CD4-positive, alpha-beta T cell treated with Interleukin-2 at 100 ng/mL for 4 hours (primary cell): ENCODE measurements around the gene TDP2.

ENCODE experiments used
- DNase-seq: peaks from one replicate; pipeline ENCODE4 v3.0.0-alpha.2; 2020; ENCODE audit warnings: low spot score

TDP2 gene, protein sequence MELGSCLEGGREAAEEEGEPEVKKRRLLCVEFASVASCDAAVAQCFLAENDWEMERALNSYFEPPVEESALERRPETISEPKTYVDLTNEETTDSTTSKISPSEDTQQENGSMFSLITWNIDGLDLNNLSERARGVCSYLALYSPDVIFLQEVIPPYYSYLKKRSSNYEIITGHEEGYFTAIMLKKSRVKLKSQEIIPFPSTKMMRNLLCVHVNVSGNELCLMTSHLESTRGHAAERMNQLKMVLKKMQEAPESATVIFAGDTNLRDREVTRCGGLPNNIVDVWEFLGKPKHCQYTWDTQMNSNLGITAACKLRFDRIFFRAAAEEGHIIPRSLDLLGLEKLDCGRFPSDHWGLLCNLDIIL

DNA sequence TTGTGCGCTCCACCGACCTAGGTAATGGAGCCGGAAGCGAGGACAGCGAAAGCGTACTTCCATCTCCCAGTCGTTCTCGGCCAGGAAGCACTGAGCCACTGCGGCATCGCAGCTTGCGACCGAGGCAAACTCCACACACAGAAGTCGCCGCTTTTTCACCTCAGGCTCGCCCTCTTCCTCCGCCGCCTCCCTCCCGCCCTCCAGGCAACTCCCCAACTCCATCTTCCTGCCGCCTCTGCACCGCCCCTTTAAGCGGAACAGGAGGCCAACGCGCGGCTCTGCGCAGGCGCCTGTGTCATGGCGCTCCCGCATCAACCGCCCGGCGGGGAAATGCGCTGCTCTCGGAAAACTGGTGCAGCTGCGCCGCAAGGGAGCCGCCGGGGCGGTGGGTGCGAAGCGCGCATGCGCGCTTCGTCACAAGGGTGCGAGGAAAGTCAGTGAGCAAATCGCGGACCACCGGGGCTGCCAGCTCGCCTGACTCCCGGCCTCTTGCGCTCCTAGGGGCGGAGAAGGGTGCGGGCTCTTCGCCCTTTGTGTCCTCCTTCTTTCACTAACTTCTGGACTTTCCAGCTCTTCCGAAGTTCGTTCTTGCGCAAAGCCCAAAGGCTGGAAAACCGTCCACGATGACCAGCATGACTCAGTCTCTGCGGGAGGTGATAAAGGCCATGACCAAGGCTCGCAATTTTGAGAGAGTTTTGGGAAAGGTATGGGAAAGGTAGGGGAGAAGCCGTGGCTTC lies at the start of gene TDP2, which contains the start of gene ACOT13:
TDP2 (minus strand) TSS at position 259 of the 737 bp plus-strand sequence; CDS start at position 222, 37 bp downstream.
ACOT13 (plus strand) TSS at position 437 of the 737 bp plus-strand sequence; CDS start at position 624, 187 bp downstream.
- DNase-seq: peak; percentile 97

DNA sequence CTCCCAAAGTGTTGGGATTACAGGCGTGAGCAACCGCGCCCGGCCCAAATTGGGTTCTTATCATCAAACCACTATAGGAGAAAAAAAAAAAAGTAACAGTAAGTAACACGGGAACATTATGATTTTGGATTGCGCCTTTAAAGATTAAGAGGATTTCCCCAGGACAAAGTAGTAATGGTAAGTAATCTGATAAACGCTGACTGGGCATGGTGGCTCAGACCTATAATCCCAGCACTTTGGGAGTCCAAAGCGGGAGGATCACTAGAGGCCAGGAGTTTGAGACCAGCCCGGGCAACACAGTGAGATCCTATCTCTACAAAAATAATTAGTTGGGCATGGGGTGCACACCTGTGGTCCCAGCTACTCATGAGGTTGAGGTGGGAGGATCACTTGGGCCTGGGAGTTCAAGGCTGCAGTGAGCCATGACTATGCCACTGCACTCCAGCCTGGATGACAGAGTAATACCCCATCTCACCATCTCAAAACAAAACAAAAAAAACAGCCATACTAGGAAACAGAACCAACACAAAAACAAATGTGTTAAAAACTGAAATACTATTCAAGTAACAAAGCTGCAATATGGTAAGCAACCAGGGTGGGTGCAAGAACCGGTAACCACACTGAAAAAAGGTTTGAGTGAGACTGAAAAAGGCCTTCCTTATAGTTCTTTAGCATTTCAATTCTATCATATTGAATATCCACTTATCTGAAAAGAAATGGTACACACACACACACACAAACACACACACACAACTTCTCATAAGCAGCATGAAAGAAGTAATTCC lies 44.0 kb upstream of the TDP2 start:
- no peak for DNase-seq

DNA sequence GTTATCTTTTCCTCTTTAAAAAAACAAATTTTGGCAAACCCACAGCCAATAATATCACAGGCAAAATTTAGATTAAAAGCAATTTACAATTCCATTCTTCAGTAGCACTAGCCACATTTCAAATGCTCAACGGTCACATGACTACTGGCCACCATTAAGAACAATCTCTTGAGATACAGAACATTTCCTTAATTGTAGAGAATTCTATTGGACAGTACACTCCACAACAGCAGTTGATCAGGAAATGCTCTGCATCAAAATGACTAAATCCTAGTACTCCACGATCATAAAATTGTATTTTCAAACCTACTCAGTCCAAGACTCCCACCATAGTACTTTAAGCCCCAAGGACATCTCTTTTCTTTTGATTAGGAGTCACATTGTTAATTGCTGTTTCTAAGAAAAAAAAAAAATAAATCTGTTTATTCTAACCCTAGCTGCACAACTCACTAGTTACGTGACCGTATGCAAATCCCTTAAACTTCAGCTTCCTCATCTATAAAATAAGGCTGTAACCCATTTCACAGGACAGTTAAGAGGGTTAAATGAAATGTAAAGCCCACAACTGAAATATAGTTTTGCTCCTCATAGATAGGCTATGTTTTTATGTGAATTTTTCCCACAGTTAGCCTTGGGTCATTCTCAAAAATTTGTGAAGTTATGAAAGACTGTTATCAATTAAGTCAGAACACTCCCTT lies 42.5 kb upstream of the TDP2 start:
- DNase-seq: no peak

DNA sequence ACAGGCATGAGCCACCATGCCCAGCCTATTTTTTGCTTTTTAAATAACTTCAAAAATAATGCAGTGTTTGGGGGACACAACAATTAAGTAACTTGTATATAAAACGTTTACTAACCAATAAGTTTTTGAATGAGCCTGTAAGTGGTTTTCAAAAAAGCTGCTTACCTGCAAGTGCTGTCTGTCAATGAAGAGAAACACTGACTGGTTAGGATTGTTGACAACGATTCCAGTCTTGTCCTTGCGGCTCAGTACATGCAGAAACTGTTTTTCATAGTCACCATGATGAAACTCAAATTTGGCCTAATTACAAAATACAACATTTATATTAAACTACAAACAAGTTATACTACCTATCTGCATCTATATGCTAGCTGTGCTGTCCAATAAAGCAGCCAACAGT lies 41.9 kb upstream of the TDP2 start:
- DNase-seq: no peak

DNA sequence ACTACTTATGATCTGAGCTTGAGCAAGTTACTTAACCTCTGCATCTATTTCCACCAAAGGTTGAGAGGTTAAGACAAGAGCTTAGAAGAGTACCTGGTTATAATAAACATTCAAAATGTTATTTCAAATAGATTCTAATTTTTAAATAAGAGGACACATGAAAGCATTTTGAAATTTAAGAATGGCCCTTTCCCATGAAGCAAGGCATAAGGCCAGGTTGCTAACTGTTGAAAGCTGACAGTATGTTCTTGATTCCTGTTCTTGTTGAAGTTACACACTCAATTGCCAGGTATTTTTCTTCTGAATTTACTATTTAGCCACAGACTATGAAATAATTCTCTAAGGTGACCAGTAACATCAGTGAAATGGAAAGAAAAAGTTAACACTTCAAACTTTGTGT lies 37.8 kb upstream of the TDP2 start:
- no peak for DNase-seq

DNA sequence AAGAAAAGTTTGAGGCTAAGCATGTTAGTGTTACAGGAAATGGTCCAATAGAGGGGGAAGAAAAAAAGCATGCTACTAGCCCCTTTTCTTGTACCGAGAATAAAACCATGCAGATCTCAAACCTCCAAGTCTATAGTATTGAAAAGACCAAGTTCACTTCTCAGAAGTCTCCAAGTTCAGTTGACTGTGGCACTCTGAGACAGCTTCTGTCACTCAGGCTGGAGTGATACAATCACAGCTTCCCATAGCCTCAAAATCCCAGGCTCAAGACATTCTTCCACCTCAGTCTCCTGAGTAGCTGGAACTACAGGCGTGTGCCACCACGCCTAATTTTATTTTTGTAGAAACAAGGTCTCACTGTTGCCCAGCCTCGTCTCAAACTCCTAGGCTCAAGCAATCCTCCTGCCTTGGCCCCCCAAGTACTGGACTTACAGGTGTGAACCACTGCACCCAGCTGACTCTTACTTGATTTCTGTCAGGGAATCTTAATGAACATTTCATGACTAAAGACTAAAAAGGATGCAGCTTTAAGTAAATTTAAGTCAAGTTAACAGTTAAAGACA lies 36.1 kb upstream of the TDP2 start:
- no peak for DNase-seq

DNA sequence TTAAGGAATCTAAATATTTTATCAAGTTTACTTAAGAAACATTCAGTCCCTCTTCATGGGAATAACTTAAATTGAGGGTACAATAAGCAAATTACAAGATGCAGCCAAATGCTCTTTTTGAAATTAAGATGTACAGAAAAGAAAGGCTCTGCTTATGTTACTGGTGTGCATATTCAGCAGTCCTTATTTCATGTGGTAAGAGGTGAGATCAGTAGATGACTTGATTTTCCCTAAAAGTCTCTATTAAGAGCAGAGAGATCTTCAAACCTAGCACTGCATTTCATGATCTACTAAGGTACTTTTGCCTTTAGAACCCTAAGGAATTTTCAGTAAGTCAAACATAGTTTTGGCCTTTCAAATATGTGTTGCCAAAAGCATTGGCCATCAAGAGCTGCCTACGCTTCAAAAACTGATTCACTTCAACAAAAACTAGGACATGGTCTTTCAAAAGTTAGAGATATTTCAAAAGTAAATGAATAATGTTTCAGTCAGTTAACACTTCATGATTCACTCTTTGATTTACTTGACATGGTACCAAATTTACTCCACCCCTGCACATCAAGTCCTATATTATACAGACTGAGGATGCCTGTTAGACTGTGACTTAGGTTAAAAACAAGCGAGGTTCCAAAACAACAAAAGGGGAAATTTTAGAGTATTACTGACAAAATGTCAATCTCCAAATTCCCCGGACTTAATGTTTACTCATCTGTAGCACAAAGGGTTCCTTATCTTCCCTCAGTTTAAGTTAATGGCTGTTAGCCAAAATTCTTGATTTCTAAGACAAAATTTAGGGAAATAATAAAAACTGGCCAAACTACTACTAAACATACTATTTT lies 33.0 kb upstream of the TDP2 start:
- no peak for DNase-seq

DNA sequence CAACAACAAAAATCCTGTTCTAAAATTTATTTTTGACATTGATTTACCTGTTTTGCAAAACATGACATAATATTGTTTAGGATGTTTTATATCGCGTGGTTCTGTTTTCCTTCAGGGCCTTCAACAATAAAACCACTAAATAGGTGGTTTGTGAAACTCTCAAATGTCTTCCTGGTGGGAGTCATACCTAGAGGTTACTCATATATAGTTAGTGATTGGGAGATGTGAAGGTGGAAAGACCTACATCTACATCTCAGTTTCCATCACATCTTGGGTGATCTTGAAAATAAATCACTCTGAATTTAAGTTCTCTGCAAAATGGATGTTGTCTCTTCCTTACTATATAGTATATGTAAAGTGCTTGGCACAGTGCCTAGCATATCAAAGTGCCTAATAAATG lies 29.4 kb upstream of the TDP2 start:
- no peak for DNase-seq

DNA sequence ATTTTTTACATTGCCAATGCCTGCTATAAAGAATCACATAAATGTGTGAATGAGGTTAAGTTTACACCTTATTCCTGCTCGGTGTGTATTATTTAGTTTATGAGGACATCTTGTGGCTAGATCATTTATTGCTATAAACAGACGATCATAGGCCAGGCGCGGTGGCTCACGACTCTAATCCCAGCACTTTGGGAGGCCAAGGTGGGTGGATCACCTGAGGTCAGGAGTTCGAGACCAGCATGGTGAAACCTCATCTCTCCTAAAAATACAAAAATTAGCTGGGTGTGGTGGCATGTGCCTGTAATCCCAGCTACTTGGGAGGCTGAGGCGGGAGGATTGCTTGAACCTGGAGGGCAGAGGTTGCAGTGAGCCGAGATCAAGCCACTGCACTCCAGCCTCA lies 28.9 kb upstream of the TDP2 start:
- DNase-seq: peak; percentile 64

DNA sequence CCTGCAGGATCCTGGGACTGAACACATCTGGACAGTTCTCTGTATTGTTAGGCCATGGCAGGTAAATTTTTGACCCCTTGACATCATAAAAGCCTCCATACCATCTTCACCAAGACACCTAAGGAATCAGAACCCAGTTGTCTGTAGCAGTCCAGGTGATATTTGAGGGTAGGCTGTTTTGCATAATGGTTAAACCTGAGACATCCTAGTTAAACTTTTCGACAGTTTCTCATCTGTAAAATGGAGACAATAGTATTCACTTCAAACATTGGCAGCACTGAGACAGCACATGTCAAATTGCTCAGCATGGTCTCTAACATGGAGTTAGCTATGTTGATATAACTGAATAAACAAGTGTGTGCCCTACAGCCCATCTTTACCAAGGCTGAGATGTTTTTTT lies 27.5 kb upstream of the TDP2 start:
- DNase-seq: no peak

DNA sequence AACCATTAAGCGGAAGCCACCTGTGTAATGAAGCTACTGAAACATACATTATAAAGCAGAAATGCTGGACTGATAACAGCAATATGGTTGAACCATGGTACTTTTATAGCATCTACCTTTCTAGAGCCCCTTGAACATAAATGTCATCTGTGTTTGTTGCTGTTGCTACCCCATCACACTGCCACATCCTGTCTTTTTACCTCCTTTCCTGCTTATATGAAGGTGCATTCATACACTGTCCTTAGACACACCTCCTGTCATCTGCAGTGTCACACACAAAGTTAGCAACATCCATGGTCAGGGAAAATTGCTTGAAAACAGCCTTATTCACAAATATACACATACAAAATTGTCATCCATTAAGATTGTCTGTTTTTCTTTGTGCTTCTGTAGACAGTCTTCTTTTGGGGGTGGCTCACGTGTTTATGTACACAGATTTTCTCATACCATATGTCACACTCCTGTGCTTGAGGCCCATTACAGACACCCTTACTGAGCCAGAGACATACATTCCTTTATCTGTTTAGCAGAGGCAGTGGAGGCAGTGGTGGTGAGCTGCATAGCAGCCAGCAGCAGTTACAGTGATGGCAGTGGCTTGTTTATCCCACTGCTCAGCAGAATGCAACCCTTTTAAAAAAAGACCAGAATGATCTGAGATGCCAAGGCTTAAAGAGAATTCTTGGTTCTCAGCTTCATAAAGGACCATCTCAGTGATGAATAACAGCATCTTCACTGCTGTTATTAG lies 26.3 kb upstream of the TDP2 start:
- no peak for DNase-seq

DNA sequence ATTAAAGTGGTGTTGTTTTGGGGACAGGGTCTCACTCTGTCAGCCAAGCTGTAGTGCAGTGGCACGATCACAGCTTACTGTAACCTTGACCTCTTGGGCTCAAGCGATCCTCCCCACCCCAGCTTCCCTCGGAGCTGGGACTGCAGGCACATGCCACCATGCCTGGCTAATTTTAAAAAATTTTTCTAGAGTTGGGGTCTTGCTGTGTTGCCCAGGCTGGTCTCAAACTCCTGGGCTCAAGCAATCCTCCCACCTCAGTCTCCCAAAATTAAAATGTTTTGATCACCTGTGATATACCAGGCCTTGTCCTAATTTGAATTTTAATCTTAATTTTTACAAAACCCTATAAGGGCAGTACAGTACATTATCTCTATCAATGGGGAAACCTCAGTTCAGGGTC lies 25.7 kb upstream of the TDP2 start:
- DNase-seq: no peak

DNA sequence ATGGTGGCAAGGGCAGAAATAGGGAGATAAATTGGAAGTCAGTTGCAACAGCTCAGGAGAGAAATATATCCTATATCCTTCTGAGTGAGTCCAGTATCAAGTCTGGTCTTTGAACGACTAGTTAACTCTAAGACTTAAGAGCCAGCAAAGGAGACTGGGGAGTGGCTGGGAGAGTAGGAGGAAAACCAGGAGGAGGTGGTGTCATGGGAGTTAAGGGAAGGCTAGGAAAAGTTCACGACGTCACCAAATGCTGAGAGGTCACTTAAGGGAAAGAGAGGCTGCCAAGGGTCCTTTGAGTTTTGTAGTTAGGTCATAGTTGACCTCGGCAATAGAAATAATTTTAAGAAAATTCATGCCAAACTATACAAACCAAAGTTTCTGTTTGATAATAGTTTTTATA lies 25.3 kb upstream of the TDP2 start:
- DNase-seq: no peak

DNA sequence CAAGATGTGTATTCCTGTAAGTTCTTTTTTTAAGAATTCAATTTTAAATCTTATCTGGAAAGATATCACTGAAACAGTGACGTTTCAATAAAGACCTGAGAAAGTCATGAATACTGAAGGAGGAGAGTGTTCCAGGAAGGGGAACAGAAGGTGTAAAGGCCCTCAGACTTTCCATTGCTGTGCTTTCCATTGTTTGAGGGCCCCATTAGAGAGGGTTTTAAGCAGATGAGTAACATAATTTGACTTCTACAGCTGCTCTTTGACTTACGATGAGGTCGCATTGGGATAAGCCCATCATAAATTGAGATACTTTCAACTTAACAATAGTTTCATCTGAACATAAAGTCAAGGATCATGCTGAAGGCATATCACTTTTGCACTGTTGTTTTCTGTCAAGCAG lies 24.9 kb upstream of the TDP2 start:
- no peak for DNase-seq

DNA sequence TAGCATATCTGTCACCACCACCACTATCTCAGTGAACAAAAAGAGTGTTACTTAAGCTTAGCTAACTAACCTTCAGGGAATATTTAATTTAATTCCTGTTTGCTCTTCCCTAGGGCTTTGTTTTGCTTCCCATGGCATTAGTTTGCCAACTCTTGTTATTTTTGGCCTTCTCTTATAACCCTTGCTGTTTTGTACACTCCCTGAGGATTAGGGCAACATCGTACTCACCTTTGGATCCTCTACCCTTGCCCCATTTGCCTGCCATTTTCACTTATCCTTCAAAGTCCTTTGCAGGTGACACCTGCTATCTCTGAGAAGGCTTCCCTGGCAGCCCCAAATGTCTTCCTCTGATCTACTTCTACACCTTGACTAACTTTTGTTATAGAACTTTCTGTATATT lies 23.9 kb upstream of the TDP2 start:
- no peak for DNase-seq

DNA sequence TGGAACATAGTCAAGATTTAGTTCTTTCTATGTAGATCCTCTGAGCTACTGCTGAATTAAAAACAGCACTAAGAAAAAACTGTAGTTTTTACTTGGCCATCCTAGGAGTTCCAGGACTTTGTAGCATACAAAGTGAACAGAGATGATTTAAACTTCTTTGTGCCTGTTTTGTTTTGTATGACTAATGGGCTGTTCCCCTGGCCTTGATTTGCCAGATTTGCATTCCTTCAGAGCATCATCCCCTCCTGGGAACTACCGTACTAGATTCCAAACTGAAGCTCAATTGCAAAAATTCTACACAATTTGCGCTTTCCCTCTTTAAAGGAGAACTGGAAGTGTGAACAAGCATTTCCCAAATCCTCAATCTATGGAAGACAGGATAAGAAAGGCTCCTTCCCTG lies 23.3 kb upstream of the TDP2 start:
- DNase-seq: no peak

DNA sequence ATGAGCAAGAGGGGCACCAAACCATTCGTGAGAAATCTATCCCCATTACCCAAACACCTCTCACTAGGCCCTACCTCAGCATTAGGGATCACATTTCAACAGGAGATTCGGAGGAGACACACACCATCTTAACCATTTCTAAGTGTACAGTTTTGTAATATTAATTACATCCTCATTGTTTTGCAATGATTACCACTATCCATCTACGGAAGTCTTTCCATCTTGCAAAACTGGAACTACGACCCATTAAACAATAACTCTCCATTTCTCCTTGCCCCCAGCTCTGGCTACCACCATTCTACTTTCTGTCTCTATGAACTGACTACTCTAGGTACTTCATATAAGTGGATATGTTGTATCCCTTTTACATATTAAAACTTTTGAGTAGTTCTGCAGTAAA lies 20.2 kb upstream of the TDP2 start:
- no peak for DNase-seq

DNA sequence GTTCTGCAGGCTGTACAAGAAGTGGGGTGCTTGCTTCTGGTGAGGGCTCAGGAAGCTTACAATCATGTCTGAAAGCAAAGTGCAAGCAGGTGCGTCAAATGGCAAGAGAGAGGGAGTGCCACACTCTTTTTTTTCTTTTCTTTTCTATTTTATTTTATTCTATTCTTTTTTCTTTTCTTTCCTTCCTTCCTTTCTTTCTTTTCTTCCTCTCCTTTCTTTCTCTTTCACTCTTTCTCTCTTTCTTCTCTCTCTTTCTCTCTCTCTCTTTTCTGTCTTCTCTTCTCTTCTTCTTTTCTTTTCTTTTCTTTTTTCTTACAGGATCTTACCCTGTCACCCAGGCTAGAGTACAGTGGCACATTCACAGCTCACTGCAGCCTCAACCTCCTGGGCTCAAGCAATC lies 19.7 kb upstream of the TDP2 start:
- DNase-seq: no peak

DNA sequence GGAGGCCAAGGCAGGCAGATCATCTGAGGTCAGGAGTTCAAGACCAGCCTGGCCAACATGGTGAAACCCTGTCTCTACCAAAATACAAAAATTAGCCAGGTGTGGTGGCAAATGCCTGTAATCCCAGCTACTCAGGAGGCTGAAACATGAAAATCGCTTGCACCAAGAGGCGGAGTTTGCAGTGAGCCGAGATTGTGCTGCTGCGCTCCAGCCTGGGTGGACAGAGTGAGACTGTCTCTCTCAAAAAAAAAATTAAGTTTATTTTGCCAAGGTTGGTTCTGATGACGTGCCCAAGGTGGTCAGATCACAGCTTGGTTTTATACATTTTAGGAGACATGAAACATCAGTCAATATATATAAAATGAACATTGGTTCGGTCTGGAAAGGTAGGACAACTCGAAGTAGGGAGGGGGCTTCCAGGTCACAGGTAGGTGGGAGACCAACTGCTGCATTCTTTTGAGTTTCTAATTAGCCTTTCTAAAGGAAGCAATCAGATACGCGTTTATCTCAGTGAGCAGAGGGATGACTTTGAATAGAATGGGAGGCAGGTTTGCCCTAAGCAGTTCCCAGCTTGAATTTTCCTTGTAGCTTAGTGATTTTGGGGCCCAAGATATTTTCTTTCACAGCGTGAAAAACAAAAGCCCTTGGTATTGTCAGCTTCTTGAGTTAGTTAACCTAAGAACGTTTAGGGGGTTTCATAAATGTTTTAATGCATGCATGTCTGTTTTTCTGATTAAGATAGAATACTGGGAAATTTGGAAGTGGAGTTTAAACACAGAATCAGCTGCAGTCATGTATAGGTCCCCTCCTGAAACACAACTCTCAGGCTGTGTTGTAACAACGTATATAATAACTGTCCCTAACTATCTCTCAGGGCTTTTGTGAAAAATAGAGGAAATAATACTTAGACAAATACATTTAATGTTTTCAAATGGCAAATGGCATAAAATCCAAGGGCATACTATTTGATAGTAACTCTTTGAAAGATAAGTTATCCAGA lies 16.9 kb upstream of the TDP2 start:
- no peak for DNase-seq
